Stimulated activated naive CD8-positive, alpha-beta T cell treated with anti-CD3 and anti-CD28 coated beads, Interleukin-15, amount 100 ng/mL, for 72 hours (primary cell): Measurements from ENCODE around the gene ADGRG4.

Experiments used
- ATAC-seq: fragments of 150-1000 bp; cut with Tn5 transposase; 2 replicates; pipeline ENCODE4 v1.10.0; 2021; ENCODE audit warnings: mild to moderate bottlenecking, moderate library complexity
- DNase-seq, 2 donors: peaks; one replicate each; pipeline ENCODE4 v3.0.0; 2021 to 2022
- H3K27ac Mint-ChIP-seq, 2 donors: one replicate each; pipeline ENCODE4 v1.8.0; 2022; ENCODE audit warnings: mild to moderate bottlenecking in 2 of 2, mixed read lengths in 2 of 2, moderate library complexity in 2 of 2
- H3K27me3 Mint-ChIP-seq: one replicate; pipeline ENCODE4 v1.8.0; 2022; ENCODE audit warnings: mixed read lengths
- H3K4me1 Mint-ChIP-seq: one replicate; pipeline ENCODE4 v1.8.0; 2022; ENCODE audit warnings: mild to moderate bottlenecking, mixed read lengths
- H3K4me3 Mint-ChIP-seq, 2 donors: one replicate each; pipeline ENCODE4 v1.8.0; 2022; ENCODE audit warnings: mild to moderate bottlenecking in 2 of 2, mixed read lengths in 2 of 2, moderate library complexity in 1 of 2
- H3K9me3 Mint-ChIP-seq, 2 donors: one replicate each; pipeline ENCODE4 v1.8.0; 2022; ENCODE audit warnings: mixed read lengths in 2 of 2

Gene ADGRG4

GRCh38 chrX:136322064-136322463, 21.3 kb downstream of the ADGRG4 start:
- H3K27me3 Mint-ChIP-seq = no peaks in the 10 kb centered on the region
- no peak overlapping the region for H3K27ac Mint-ChIP-seq
- no peaks in the 10 kb centered on the region for H3K4me1 Mint-ChIP-seq
- ATAC-seq = no peak
- no peak for DNase-seq
- H3K4me3 Mint-ChIP-seq = no peak overlapping the region
- no peaks in the 10 kb centered on the region for H3K9me3 Mint-ChIP-seq

- H3K27ac Mint-ChIP-seq = no peak overlapping the region
- H3K4me1 Mint-ChIP-seq = no peaks in the 10 kb centered on the region
These were observed 24.6 kb downstream of the ADGRG4 start for GRCh38 chrX:136325377-136325776.

GRCh38 chrX:136328933-136329332, 28.2 kb downstream of the ADGRG4 start:
- Mint-ChIP-seq H3K27me3 (no peaks in the 10 kb centered on the region), H3K4me1 (no peaks in the 10 kb centered on the region), H3K27ac (no peak overlapping the region), H3K4me3 (no peak overlapping the region), H3K9me3 (no peaks in the 10 kb centered on the region)
- DNase-seq (no peak), ATAC-seq (no peak)

More at GRCh38 chrX:136325377-136325776, 24.6 kb downstream of the ADGRG4 start:
- H3K4me3 Mint-ChIP-seq = no peak overlapping the region
- no peaks in the 10 kb centered on the region for H3K27me3 Mint-ChIP-seq
- DNase-seq = no peak
- no peaks in the 10 kb centered on the region for H3K9me3 Mint-ChIP-seq
- no peak for ATAC-seq

- Mint-ChIP-seq H3K4me3 (no peak overlapping the region), H3K27me3 (no peaks in the 10 kb centered on the region), H3K9me3 (no peaks in the 10 kb centered on the region), H3K27ac (no peak overlapping the region), H3K4me1 (no peaks in the 10 kb centered on the region)
- no peak for ATAC-seq
- DNase-seq = no peak
These were observed 35.9 kb downstream of the ADGRG4 start for GRCh38 chrX:136336623-136337022.

- ATAC-seq (no peak), DNase-seq (no peak)
- H3K27ac Mint-ChIP-seq = peak overlapping the region in 1 of 2 donors; percentile 45
- H3K27me3 Mint-ChIP-seq = no peaks in the 10 kb centered on the region
- no peak overlapping the region for H3K4me3 Mint-ChIP-seq
- H3K4me1 Mint-ChIP-seq = no peaks in the 10 kb centered on the region
- no peaks in the 10 kb centered on the region for H3K9me3 Mint-ChIP-seq
These were observed 38.9 kb downstream of the ADGRG4 start for GRCh38 chrX:136339702-136340101.

- Mint-ChIP-seq H3K27ac (no peak overlapping the region), H3K4me3 (no peak overlapping the region), H3K27me3 (no peaks in the 10 kb centered on the region), H3K4me1 (no peaks in the 10 kb centered on the region), H3K9me3 (no peaks in the 10 kb centered on the region)
- DNase-seq (no peak), ATAC-seq (no peak)
These were observed 43.6 kb downstream of the ADGRG4 start for GRCh38 chrX:136344320-136344719.

- no peaks in the 10 kb centered on the region for H3K27me3 Mint-ChIP-seq
- no peak overlapping the region for H3K4me3 Mint-ChIP-seq
- no peak for ATAC-seq
- H3K27ac Mint-ChIP-seq = no peak overlapping the region
- H3K4me1 Mint-ChIP-seq = no peaks in the 10 kb centered on the region
- no peaks in the 10 kb centered on the region for H3K9me3 Mint-ChIP-seq
- DNase-seq = no peak
These were observed 45.7 kb downstream of the ADGRG4 start for GRCh38 chrX:136346506-136346905.

- Mint-ChIP-seq H3K4me1 (no peaks in the 10 kb centered on the region), H3K4me3 (no peak overlapping the region), H3K27me3 (no peaks in the 10 kb centered on the region), H3K27ac (no peak overlapping the region), H3K9me3 (no peaks in the 10 kb centered on the region)
- ATAC-seq (no peak), DNase-seq (no peak)
These were observed 46.9 kb downstream of the ADGRG4 start for GRCh38 chrX:136347706-136348105.

GRCh38 chrX:136353526-136354093, 52.8 kb downstream of the ADGRG4 start:
- H3K4me3 Mint-ChIP-seq = no peak overlapping the region
- no peak for DNase-seq
- H3K27ac Mint-ChIP-seq = no peak overlapping the region
- H3K27me3 Mint-ChIP-seq = no peaks in the 10 kb centered on the region
- H3K4me1 Mint-ChIP-seq = no peaks in the 10 kb centered on the region
- ATAC-seq = no peak
- H3K9me3 Mint-ChIP-seq = no peaks in the 10 kb centered on the region

- DNase-seq = no peak
- no peak overlapping the region for H3K27ac Mint-ChIP-seq
- no peaks in the 10 kb centered on the region for H3K27me3 Mint-ChIP-seq
- H3K9me3 Mint-ChIP-seq = no peaks in the 10 kb centered on the region
- ATAC-seq = no peak
- H3K4me3 Mint-ChIP-seq = no peak overlapping the region
- H3K4me1 Mint-ChIP-seq = no peaks in the 10 kb centered on the region
These were observed 53.4 kb downstream of the ADGRG4 start for GRCh38 chrX:136354201-136354600.

GRCh38 chrX:136369377-136369776, 68.6 kb downstream of the ADGRG4 start:
- DNase-seq (no peak), ATAC-seq (no peak)
- no peak overlapping the region for H3K4me3 Mint-ChIP-seq
- no peaks in the 10 kb centered on the region for H3K9me3 Mint-ChIP-seq
- H3K27ac Mint-ChIP-seq = no peak overlapping the region
- no peaks in the 10 kb centered on the region for H3K4me1 Mint-ChIP-seq
- peaks cover 9% of the 10 kb centered on the region for H3K27me3 Mint-ChIP-seq

GRCh38 chrX:136376713-136377112, 76.0 kb downstream of the ADGRG4 start:
- no peak overlapping the region for H3K27ac Mint-ChIP-seq
- DNase-seq (no peak), ATAC-seq (no peak)
- no peaks in the 10 kb centered on the region for H3K4me1 Mint-ChIP-seq
- H3K27me3 Mint-ChIP-seq = peaks cover 14% of the 10 kb centered on the region
- H3K9me3 Mint-ChIP-seq = no peaks in the 10 kb centered on the region
- no peak overlapping the region for H3K4me3 Mint-ChIP-seq

- H3K27me3 Mint-ChIP-seq = peaks cover 14% of the 10 kb centered on the region
- DNase-seq (no peak), ATAC-seq (no peak)
- peak overlapping the region in 1 of 2 donors; percentile 26 for H3K27ac Mint-ChIP-seq
- H3K9me3 Mint-ChIP-seq = no peaks in the 10 kb centered on the region
- no peaks in the 10 kb centered on the region for H3K4me1 Mint-ChIP-seq
- no peak overlapping the region for H3K4me3 Mint-ChIP-seq
These were observed 79.4 kb downstream of the ADGRG4 start for GRCh38 chrX:136380010-136380769.

- DNase-seq (no peak), ATAC-seq (no peak)
- Mint-ChIP-seq H3K27ac (no peak overlapping the region), H3K4me3 (no peak overlapping the region), H3K4me1 (no peaks in the 10 kb centered on the region), H3K27me3 (no peaks in the 10 kb centered on the region), H3K9me3 (no peaks in the 10 kb centered on the region)
These were observed 85.4 kb downstream of the ADGRG4 start for GRCh38 chrX:136386173-136386572.

- ATAC-seq (no peak), DNase-seq (no peak)
- H3K4me3 Mint-ChIP-seq = no peak overlapping the region
- H3K9me3 Mint-ChIP-seq = no peaks in the 10 kb centered on the region
- no peaks in the 10 kb centered on the region for H3K4me1 Mint-ChIP-seq
- H3K27ac Mint-ChIP-seq = no peak overlapping the region
- H3K27me3 Mint-ChIP-seq = no peaks in the 10 kb centered on the region
These were observed 86.1 kb downstream of the ADGRG4 start for GRCh38 chrX:136386826-136387225.

- no peak for ATAC-seq
- DNase-seq = no peak
- H3K9me3 Mint-ChIP-seq = no peaks in the 10 kb centered on the region
- no peaks in the 10 kb centered on the region for H3K4me1 Mint-ChIP-seq
- no peak overlapping the region for H3K4me3 Mint-ChIP-seq
- no peak overlapping the region for H3K27ac Mint-ChIP-seq
- H3K27me3 Mint-ChIP-seq = no peaks in the 10 kb centered on the region
These were observed 87.3 kb downstream of the ADGRG4 start for GRCh38 chrX:136387951-136388502.
